CD4-positive, alpha-beta T cell (primary cell): ENCODE results near the gene STX7. TPM values are rescaled to one million over a fixed set of nuclear protein-coding genes. Genes with fewer than 3 reads are reported as not detected.
A peak's percentile ranks its signal among the peaks of the same experiment; 100 is the strongest.

Experiments used
- ATAC-seq: fragments of 200-7000 bp; cut with Tn5 transposase; one replicate; pipeline ENCODE4 v1.10.0; 2022; ENCODE audit warnings: mild to moderate bottlenecking; ENCODE audit not compliant: poor library complexity
- CTCF ChIA-PET: fragments of 350-600 bp; sonication (Branson Sonifier 250); formaldehyde crosslinking; loops from one replicate; lab custom pipeline; 2021; ENCODE audit warnings: antibody characterized with exemption, inconsistent platforms; lab: Charles Lee
- POLR2A ChIA-PET: fragments of 350-600 bp; sonication (Branson Sonifier 250); formaldehyde crosslinking; loops from one replicate; lab custom pipeline; 2021; ENCODE audit warnings: antibody characterized with exemption, inconsistent platforms; lab: Charles Lee
- DNase-seq, 14 experiments: peaks; one replicate each; pipeline ENCODE4 v3.0.0-alpha.2; 2013 to 2020; ENCODE audit warnings: mixed read lengths in 2 of 14
- H3K27ac ChIP-seq, 2 donors: one replicate each; pipeline versions ENCODE4 v1.5.1 to v1.7.0; 2013; ENCODE audit warnings: low read length in 2 of 2, low read depth in 1 of 2, mild to moderate bottlenecking in 1 of 2
- H3K27me3 ChIP-seq, 2 experiments: 1 replicate in 1 of 2; 2 replicates in 1 of 2; pipeline versions ENCODE4 v1.6.1 to v1.7.0; 2013; ENCODE audit warnings: low read length in 2 of 2, control low read depth in 1 of 2, mild to moderate bottlenecking in 1 of 2, moderate library complexity in 1 of 2; ENCODE audit not compliant: insufficient read depth in 2 of 2, control insufficient read depth in 1 of 2
- H3K36me3 ChIP-seq: one replicate; pipeline ENCODE4 v1.6.1; 2013; ENCODE audit warnings: low read length, control low read depth; ENCODE audit not compliant: insufficient read depth
- H3K4me1 ChIP-seq: one replicate; pipeline ENCODE4 v1.6.1; 2013; ENCODE audit warnings: low read length, control low read depth; ENCODE audit not compliant: insufficient read depth
- H3K4me3 ChIP-seq: one replicate; pipeline ENCODE4 v1.5.1; 2013; ENCODE audit warnings: mild to moderate bottlenecking, low read length, moderate library complexity
- H3K9me3 ChIP-seq, 2 experiments: 1 replicate in 1 of 2; 2 replicates in 1 of 2; pipeline versions ENCODE4 v1.6.1 to v1.7.0; 2013; ENCODE audit warnings: low read length in 2 of 2, mild to moderate bottlenecking in 2 of 2, control low read depth in 1 of 2, moderate library complexity in 1 of 2; ENCODE audit not compliant: control insufficient read depth in 1 of 2, insufficient read depth in 1 of 2
- H3K27ac Mint-ChIP-seq: one replicate; pipeline ENCODE4 v1.8.0; 2020; ENCODE audit warnings: mixed read lengths
- H3K27me3 Mint-ChIP-seq: one replicate; pipeline ENCODE4 v1.8.0; 2021; ENCODE audit warnings: mixed read lengths
- H3K36me3 Mint-ChIP-seq: one replicate; pipeline ENCODE4 v1.8.0; 2021; ENCODE audit warnings: low read depth, mixed read lengths
- H3K4me1 Mint-ChIP-seq: one replicate; pipeline ENCODE4 v1.8.0; 2021; ENCODE audit warnings: low read depth, mixed read lengths
- H3K4me3 Mint-ChIP-seq: one replicate; pipeline ENCODE4 v1.8.0; 2020; ENCODE audit warnings: mild to moderate bottlenecking, mixed read lengths
- H3K9me3 Mint-ChIP-seq: one replicate; pipeline ENCODE4 v1.8.0; 2020; ENCODE audit warnings: mixed read lengths
- CTCF ChIP-seq: fragments of 200-600 bp; IDR thresholded peaks from one replicate; pipeline ENCODE4 v1.8.0; 2022; ENCODE audit warnings: antibody characterized with exemption, mild to moderate bottlenecking
- intact Hi-C, 2 experiments: fragments of 100-400 bp; cut with DNase I in 1 of 2; cut with micrococcal nuclease in 1 of 2; formaldehyde crosslinking; loops; one replicate each; pipeline versions ENCODE4 v1.15.1 to v1.9.0; 2023 to 2025; cut with DNase I, micrococcal nuclease
- total RNA-seq, 174 experiments: library from RNA in 2 of 174; stranded (reverse) in 2 of 174; gene quantifications; one replicate each; pipeline ENCODE4 v1.2.3 and lab custom pipeline; 2021 to 2026

STX7 gene
- total RNA-seq, 2 experiments from 2014 or later = 4.3 to 5.9 TPM

GRCh38 chr6:132401618-132402285 lies 111.2 kb downstream of the STX7 start:
- no peaks in the 10 kb centered on the region for H3K9me3 Mint-ChIP-seq
- no peak for TF ChIP-seq CTCF
- H3K27me3 Mint-ChIP-seq = peaks cover 84% of the 10 kb centered on the region
- no peak overlapping the region for H3K4me3 Mint-ChIP-seq
- Histone ChIP-seq H3K36me3 (no peaks in the 10 kb centered on the region), H3K27ac (no peak overlapping the region), H3K9me3 (no peaks in the 10 kb centered on the region), H3K4me1 (peaks cover 12% of the 10 kb centered on the region), H3K27me3 (peaks cover 30 to 57% of the 10 kb centered on the region in 2 experiments), H3K4me3 (no peak overlapping the region)
- DNase-seq (no peak), ATAC-seq (no peak)
- POLR2A ChIA-PET = no interaction called here
- CTCF ChIA-PET = no interaction called here
- no peak overlapping the region for H3K27ac Mint-ChIP-seq
- H3K4me1 Mint-ChIP-seq = peaks cover 8% of the 10 kb centered on the region
- intact Hi-C loops = no loop called here
- H3K36me3 Mint-ChIP-seq = no peaks in the 10 kb centered on the region

GRCh38 chr6:132400883-132401617 lies 111.9 kb downstream of the STX7 start, which contains the start of gene MOXD1:
Gene MOXD1, minus strand, starts transcription at chr6:132401475. Its CDS starts 49 bp downstream, at chr6:132401426.
- H3K9me3 ChIP-seq = no peaks in the 10 kb centered on the region
- no peak within 1 kb of the TSS for H3K27ac ChIP-seq
- no peak for TF ChIP-seq CTCF
- Mint-ChIP-seq H3K4me1 (peaks cover 8% of the 10 kb centered on the region), H3K4me3 (peak within 1 kb of the TSS; percentile 7), H3K9me3 (peaks cover under 1% of the 10 kb centered on the region), H3K27me3 (peaks cover 80% of the 10 kb centered on the region), H3K27ac (no peak within 1 kb of the TSS), H3K36me3 (no peaks in the 10 kb centered on the region)
- no peak within 1 kb of the TSS for H3K4me3 ChIP-seq
- H3K36me3 ChIP-seq = no peaks in the 10 kb centered on the region
- DNase-seq = peak in 1 of 14 experiments; percentile 5
- ATAC-seq = no peak
- ChIA-PET POLR2A (no interaction called here), CTCF (no interaction called here)
- peaks cover 30 to 58% of the 10 kb centered on the region in 2 experiments for H3K27me3 ChIP-seq
- peaks cover 12% of the 10 kb centered on the region for H3K4me1 ChIP-seq
- intact Hi-C loops = no loop called here

- peak overlapping the region; percentile 7 for H3K4me3 Mint-ChIP-seq
- POLR2A ChIA-PET = no interaction called here
- intact Hi-C loops = no loop called here
Measured at GRCh38 chr6:132400555-132400882, 112.4 kb downstream of the STX7 start.

More at GRCh38 chr6:132400555-132400882, 112.4 kb downstream of the STX7 start:
- no peak for TF ChIP-seq CTCF
- H3K27me3 ChIP-seq = peaks cover 30 to 58% of the 10 kb centered on the region in 2 experiments
- ATAC-seq (no peak), DNase-seq (no peak)
- CTCF ChIA-PET = no interaction called here
- Mint-ChIP-seq H3K27me3 (peaks cover 80% of the 10 kb centered on the region), H3K36me3 (no peaks in the 10 kb centered on the region), H3K27ac (no peak overlapping the region), H3K4me1 (peaks cover 8% of the 10 kb centered on the region), H3K9me3 (peaks cover 5% of the 10 kb centered on the region)
- no peak overlapping the region for H3K27ac ChIP-seq
- H3K4me1 ChIP-seq = peaks cover 12% of the 10 kb centered on the region
- H3K4me3 ChIP-seq = no peak overlapping the region
- peaks cover 0 to 3% of the 10 kb centered on the region in 2 experiments for H3K9me3 ChIP-seq
- H3K36me3 ChIP-seq = no peaks in the 10 kb centered on the region
